Measurements from ENCODE around the gene OR10G8. TPM values are rescaled to one million over a fixed set of nuclear protein-coding genes. Genes with fewer than 3 reads are reported as not detected.
"Not testable (repeated sequence)": the region's sequence is repeated elsewhere in the genome, so short reads cannot be mapped to it uniquely, and the experiment has no call there.

The OR10G8 gene
- polyA plus RNA-seq (ENCODE audit: insufficient read length in 4 of 4), result not detected

GRCh38 chr11:124026498-124026897 is at the start of gene OR10G8:
Gene OR10G8 (plus strand): TSS chr11:124026798. CDS start chr11:124029623, 2,825 bp downstream.
- no peak for DNase-seq (ENCODE audit: low read depth in 4 of 4, low spot score in 3 of 4)

GRCh38 chr11:123977731-123978347 is 48.8 kb upstream of the OR10G8 start, which contains the start of gene OR10S1:
Gene OR10S1 (minus strand): TSS chr11:123977781. CDS start chr11:123977664, 117 bp downstream.
- no peak for DNase-seq (ENCODE audit: low read depth in 4 of 4, low spot score in 3 of 4)

- no peak for DNase-seq (ENCODE audit: low read depth in 4 of 4, low spot score in 3 of 4)
These were observed 47.3 kb upstream of the OR10G8 start for GRCh38 chr11:123979311-123979710.

GRCh38 chr11:123995119-123995518 is 31.5 kb upstream of the OR10G8 start, which contains the start of gene OR10G6:
Gene OR10G6 (minus strand): TSS chr11:123995161. CDS start chr11:123995161, 0 bp downstream.
- DNase-seq (ENCODE audit: low read depth in 4 of 4, low spot score in 3 of 4), result no peak

GRCh38 chr11:124012697-124013096 is 13.9 kb upstream of the OR10G8 start, which contains the start of gene OR10G4:
Gene OR10G4 (plus strand): TSS chr11:124012997. CDS start chr11:124015575, 2,578 bp downstream.
- no peak for DNase-seq (ENCODE audit: low read depth in 4 of 4, low spot score in 3 of 4)

GRCh38 chr11:124015837-124016236 is 10.8 kb upstream of the OR10G8 start:
- DNase-seq (ENCODE audit: low read depth in 4 of 4, low spot score in 3 of 4), result not testable (repeated sequence)

GRCh38 chr11:124036666-124037065 is 10.1 kb downstream of the OR10G8 start:
- no peak for DNase-seq (ENCODE audit: low read depth in 4 of 4, low spot score in 3 of 4)

GRCh38 chr11:124039557-124039956 is 13.0 kb downstream of the OR10G8 start:
- DNase-seq (ENCODE audit: low read depth in 4 of 4, low spot score in 3 of 4), result no peak

- no peak for DNase-seq (ENCODE audit: low read depth in 4 of 4, low spot score in 3 of 4)
These were observed 14.7 kb downstream of the OR10G8 start, which contains the start of gene OR10G7 for GRCh38 chr11:124041254-124041653. Gene OR10G7 (minus strand): TSS chr11:124041325. CDS start chr11:124039001, 2,324 bp downstream.

- no peak for DNase-seq (ENCODE audit: low read depth in 4 of 4, low spot score in 3 of 4)
These were observed 16.8 kb downstream of the OR10G8 start for GRCh38 chr11:124043420-124043819.

- no peak for DNase-seq (ENCODE audit: low read depth in 4 of 4, low spot score in 3 of 4)
These were observed 24.1 kb downstream of the OR10G8 start for GRCh38 chr11:124050748-124051147.

- DNase-seq (ENCODE audit: low read depth in 4 of 4, low spot score in 3 of 4), result no peak
These were observed 26.4 kb downstream of the OR10G8 start for GRCh38 chr11:124052966-124053365.

- DNase-seq (ENCODE audit: low read depth in 4 of 4, low spot score in 3 of 4), result no peak
These were observed 42.1 kb downstream of the OR10G8 start for GRCh38 chr11:124068601-124069110.

GRCh38 chr11:124069429-124070401 is 43.1 kb downstream of the OR10G8 start:
- DNase-seq (ENCODE audit: low read depth in 4 of 4, low spot score in 3 of 4), result peak in 3 of 4 donors; percentile 18 to 23 (median 19)

GRCh38 chr11:124070915-124071622 is 44.5 kb downstream of the OR10G8 start:
- DNase-seq (ENCODE audit: low read depth in 4 of 4, low spot score in 3 of 4), result peak; percentile 30 to 64 (median 46)

GRCh38 chr11:124071623-124071948 is 45.0 kb downstream of the OR10G8 start:
- DNase-seq (ENCODE audit: low read depth in 4 of 4, low spot score in 3 of 4), result no peak

GRCh38 chr11:124072147-124072546 is 45.5 kb downstream of the OR10G8 start:
- DNase-seq (ENCODE audit: low read depth in 4 of 4, low spot score in 3 of 4), result no peak

- no peak for DNase-seq (ENCODE audit: low read depth in 4 of 4, low spot score in 3 of 4)
These were observed 48.0 kb downstream of the OR10G8 start for GRCh38 chr11:124074554-124074953.

GRCh38 chr11:124075492-124075840 is 48.9 kb downstream of the OR10G8 start:
- no peak for DNase-seq (ENCODE audit: low read depth in 4 of 4, low spot score in 3 of 4)

GRCh38 chr11:124075841-124076651 is 49.4 kb downstream of the OR10G8 start:
- DNase-seq (ENCODE audit: low read depth in 4 of 4, low spot score in 3 of 4), result peak in 2 of 4 donors; percentile 17 to 29

Measured in right renal pelvis (tissue), 4 donors.